GM20431 (cell line): ENCODE measurements around the gene IL17A.

ENCODE experiments used
- in situ Hi-C: fragments of 300-500 bp; cut with MseI, MboI; formaldehyde crosslinking; loops from one replicate; pipeline ENCODE4 v1.15.0; 2020; ENCODE audit warnings: low sequenced_read_pairs; ENCODE audit not compliant: unreplicated experiment

Gene IL17A

GRCh38 chr6:52209770-52210169 lies 23.6 kb downstream of the IL17A start:
- in situ Hi-C loops: no loop called here

- in situ Hi-C loops: no loop called here
These were observed 24.1 kb downstream of the IL17A start for GRCh38 chr6:52210227-52210626.

GRCh38 chr6:52213127-52213526 lies 27.0 kb downstream of the IL17A start:
- in situ Hi-C loops: no loop called here

GRCh38 chr6:52215787-52216186 lies 29.6 kb downstream of the IL17A start:
- in situ Hi-C loops: no loop called here

GRCh38 chr6:52216932-52217575 lies 30.9 kb downstream of the IL17A start:
- in situ Hi-C loops: no loop called here

GRCh38 chr6:52217761-52218160 lies 31.6 kb downstream of the IL17A start:
- in situ Hi-C loops: no loop called here

- in situ Hi-C loops: no loop called here
These were observed 35.1 kb downstream of the IL17A start for GRCh38 chr6:52221302-52221701.

- in situ Hi-C loops: no loop called here
These were observed 41.3 kb downstream of the IL17A start for GRCh38 chr6:52227495-52227894.

- in situ Hi-C loops: no loop called here
These were observed 44.5 kb downstream of the IL17A start for GRCh38 chr6:52230685-52231084.

- in situ Hi-C loops: no loop called here
These were observed 45.4 kb downstream of the IL17A start for GRCh38 chr6:52231406-52232127.

- in situ Hi-C loops: no loop called here
These were observed 46.8 kb downstream of the IL17A start for GRCh38 chr6:52233005-52233404.

- in situ Hi-C loops: no loop called here
These were observed 48.0 kb downstream of the IL17A start for GRCh38 chr6:52233975-52234823.
